HepG2 (cell line): ENCODE measurements around the gene ZNF865. TPM values are rescaled to one million over a fixed set of nuclear protein-coding genes. Genes with fewer than 3 reads are reported as not detected.

Experiments used
- ARID5B ChIP-seq: IDR thresholded peaks from 2 replicates; pipeline ENCODE4 v1.4.0; 2020; ENCODE audit warnings: mild to moderate bottlenecking, missing genetic modification reagents
- ATM ChIP-seq: fragments of 450-650 bp; IDR thresholded peaks from 2 replicates; pipeline ENCODE4 v1.7.1; 2017; ENCODE audit warnings: mild to moderate bottlenecking, borderline replicate concordance
- BCL3 ChIP-seq: sonication (generic); formaldehyde crosslinking; IDR thresholded peaks from 2 replicates; pipeline ENCODE4 v1.5.1; 2020; ENCODE audit warnings: mild to moderate bottlenecking, missing genetic modification reagents, moderate library complexity
- CBX1 ChIP-seq: IDR thresholded peaks from one replicate; pipeline ENCODE4 v1.6.1; 2016; ENCODE audit warnings: antibody characterized with exemption, low read depth
- KDM5A ChIP-seq: fragments of 200-600 bp; sonication (generic); IDR thresholded peaks from 2 replicates; pipeline ENCODE4 v1.7.0; 2018; ENCODE audit warnings: antibody characterized with exemption, mild to moderate bottlenecking, low read length, borderline replicate concordance
- MXD4 ChIP-seq: IDR thresholded peaks from 2 replicates; pipeline ENCODE4 v1.6.1; 2016; ENCODE audit warnings: mild to moderate bottlenecking, missing biosample characterization, missing genetic modification reagents
- MYC ChIP-seq: sonication (generic); formaldehyde crosslinking; IDR thresholded peaks from 2 replicates; pipeline ENCODE4 v1.9.0; 2021; ENCODE audit warnings: missing genetic modification reagents, borderline replicate concordance
- PLSCR1 ChIP-seq: sonication (generic); formaldehyde crosslinking; IDR thresholded peaks from 2 replicates; pipeline ENCODE4 v1.5.0; 2020; ENCODE audit warnings: missing genetic modification reagents, mild to moderate bottlenecking, borderline replicate concordance
- PTBP1 ChIP-seq: fragments of 200-400 bp; formaldehyde crosslinking; IDR thresholded peaks from 2 replicates; pipeline ENCODE4 v1.6.1; 2018; ENCODE audit warnings: low read length, low read depth; ENCODE audit not compliant: poor library complexity, severe bottlenecking
- RAD21 ChIP-seq: fragments of 450-650 bp; formaldehyde crosslinking; IDR thresholded peaks from 2 replicates; pipeline ENCODE4 v1.5.0; 2020; ENCODE audit warnings: mild to moderate bottlenecking
- STAT6 ChIP-seq: sonication (generic); formaldehyde crosslinking; IDR thresholded peaks from 2 replicates; pipeline ENCODE4 v1.4.0; 2020; ENCODE audit warnings: missing genetic modification reagents, mild to moderate bottlenecking, borderline replicate concordance
- TBL1XR1 ChIP-seq: fragments of 150-350 bp; IDR thresholded peaks from 2 replicates; pipeline ENCODE4 v1.6.1; 2014; ENCODE audit warnings: borderline replicate concordance, low read length; ENCODE audit not compliant: partially characterized antibody
- TBX2 ChIP-seq: sonication (generic); formaldehyde crosslinking; IDR thresholded peaks from 2 replicates; pipeline ENCODE4 v1.5.0; 2020; ENCODE audit warnings: missing genetic modification reagents, mild to moderate bottlenecking, borderline replicate concordance
- ZFP82 ChIP-seq: sonication (generic); formaldehyde crosslinking; IDR thresholded peaks from 2 replicates; pipeline ENCODE4 v1.5.1; 2020; ENCODE audit warnings: mild to moderate bottlenecking, missing genetic modification reagents, borderline replicate concordance
- ZNF24 ChIP-seq: fragments of 450-650 bp; IDR thresholded peaks from 2 replicates; pipeline ENCODE4 v1.6.1; 2017; ENCODE audit warnings: antibody characterized with exemption, mild to moderate bottlenecking
- ZNF770 ChIP-seq: sonication (generic); formaldehyde crosslinking; IDR thresholded peaks from 2 replicates; pipeline ENCODE4 v1.5.0; 2020; ENCODE audit warnings: mild to moderate bottlenecking, missing genetic modification reagents
- ZSCAN20 ChIP-seq: sonication (generic); formaldehyde crosslinking; IDR thresholded peaks from 2 replicates; pipeline ENCODE4 v1.4.0; 2020; ENCODE audit warnings: missing genetic modification reagents, mild to moderate bottlenecking, borderline replicate concordance
- polyA plus RNA-seq, 8 experiments: library from polyadenylated mRNA; depleted of rRNA in 3 of 8; stranded (reverse) in 7 of 8; unstranded in 1 of 8; fragments of >200 nt; fragmentation: Illumina TruSeq in 4 of 8; extraction: Trizol in 4 of 8; gene quantifications; 2 replicates each; pipeline versions ENCODE4 v1.2.1 to v1.2.3, GENCODE V29; 2011 to 2016; ENCODE audit warnings: low read depth in 4 of 8, missing spikeins in 1 of 8, mixed read lengths in 1 of 8; ENCODE audit not compliant: insufficient read depth in 1 of 8
- total RNA-seq, 5 experiments: library from RNA; depleted of rRNA; stranded (reverse); fragments of >200 nt; fragmentation: Illumina TruSeq; extraction: Trizol; gene quantifications; 2 replicates each; pipeline ENCODE4 v1.2.3, GENCODE V29; 2016; ENCODE audit warnings: low read depth in 1 of 5

ZNF865 gene
- total and polyA plus RNA-seq, 2 of the 13 experiments (the other 11 are each of a cell fraction or from before 2014, with no cell fraction given) = 0.93 to 1.0 TPM

- TF ChIP-seq ZNF770 (CRISPR knock-in tag) (peak; percentile 41; the same call in 1 of the 2 replicates), MYC (CRISPR knock-in tag) (peak; percentile 85), ZFP82 (CRISPR knock-in tag) (peak; percentile 70; the same call in 1 of the 2 replicates), MXD4 (CRISPR knock-in tag) (peak; percentile 88), BCL3 (CRISPR knock-in tag) (peak; percentile 74), PTBP1 (no peak), TBL1XR1 (peak; percentile 8), ARID5B (CRISPR knock-in tag) (peak; percentile 9; the same call in 1 of the 2 replicates), ZNF24 (no peak), ATM (no peak), RAD21 (CRISPR knock-in tag) (peak; percentile 37; the same call in 1 of the 2 replicates), TBX2 (CRISPR knock-in tag) (no peak), PLSCR1 (CRISPR knock-in tag) (no peak), CBX1 (peak; percentile 47), ZSCAN20 (CRISPR knock-in tag) (0 out of 2 replicates have a peak, but pooled peaks have one; percentile 65), STAT6 (CRISPR knock-in tag) (no peak), KDM5A (no peak)
Measured at GRCh38 chr19:55654868-55655647, 49.6 kb downstream of the ZNF865 start, which contains the start of gene U2AF2 (continued).
